ENCODE results near the gene AFAP1L1. TPM values are rescaled to one million over a fixed set of nuclear protein-coding genes. Genes with fewer than 3 reads are reported as not detected.

Gene AFAP1L1
- total and polyA plus RNA-seq, 9 of the 15 experiments (the other 6 are each of a cell fraction or from before 2014, with no cell fraction given), result 0.01 to 0.12 (median 0.03) TPM; not detected in 4

- peak; percentile 99 for TF ChIP-seq ZNF316 (IDR thresholded peaks at IDR 0.05)
- TF ChIP-seq GATAD2B (IDR thresholded peaks at IDR 0.05; ENCODE audit: borderline replicate concordance), result peak; percentile 71
- no peak for TF ChIP-seq IFI16 (CRISPR knock-in tag; IDR thresholded peaks at IDR 0.05)
- TF ChIP-seq MED1 (CRISPR knock-in tag; IDR thresholded peaks at IDR 0.05; ENCODE audit: borderline replicate concordance), result no peak
- TF ChIP-seq, protein P1, sequence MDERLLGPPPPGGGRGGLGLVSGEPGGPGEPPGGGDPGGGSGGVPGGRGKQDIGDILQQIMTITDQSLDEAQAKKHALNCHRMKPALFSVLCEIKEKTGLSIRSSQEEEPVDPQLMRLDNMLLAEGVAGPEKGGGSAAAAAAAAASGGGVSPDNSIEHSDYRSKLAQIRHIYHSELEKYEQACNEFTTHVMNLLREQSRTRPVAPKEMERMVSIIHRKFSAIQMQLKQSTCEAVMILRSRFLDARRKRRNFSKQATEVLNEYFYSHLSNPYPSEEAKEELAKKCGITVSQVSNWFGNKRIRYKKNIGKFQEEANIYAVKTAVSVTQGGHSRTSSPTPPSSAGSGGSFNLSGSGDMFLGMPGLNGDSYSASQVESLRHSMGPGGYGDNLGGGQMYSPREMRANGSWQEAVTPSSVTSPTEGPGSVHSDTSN (CRISPR knock-in tag; IDR thresholded peaks at IDR 0.05; ENCODE audit: low read depth), result no peak
- TF ChIP-seq, protein P1 (tag; conservative IDR thresholded peaks at IDR 0.05; ENCODE audit: low read depth), result peak; percentile 78
- TF ChIP-seq SMARCE1 (IDR thresholded peaks at IDR 0.05), result peak; percentile 86
- peak; percentile 71; the same call in 1 of the 2 replicates for TF ChIP-seq POLR2AphosphoS5 (IDR thresholded peaks at IDR 0.05; ENCODE audit: control insufficient read depth, insufficient read depth, low read depth, low read length)
- TF ChIP-seq HDAC6 (IDR thresholded peaks at IDR 0.05; ENCODE audit: low read depth, low read length), result no peak
- peak; percentile 37; the same call in 1 of the 2 replicates for TF ChIP-seq PHF8 (IDR thresholded peaks at IDR 0.05; ENCODE audit: borderline replicate concordance, low read length)
- TF ChIP-seq ELK1 (CRISPR knock-in tag; IDR thresholded peaks at IDR 0.05), result no peak
- TF ChIP-seq STAT5B (CRISPR knock-in tag; IDR thresholded peaks at IDR 0.05), result no peak
- TF ChIP-seq TRIM24 (IDR thresholded peaks at IDR 0.05), result peak; percentile 71 to 75
- TF ChIP-seq ZNF23 (CRISPR knock-in tag; IDR thresholded peaks at IDR 0.05), result no peak
- TF ChIP-seq MAFK (IDR thresholded peaks at IDR 0.05; ENCODE audit: low read length), result peak; percentile 92
- peak; percentile 74 for TF ChIP-seq FOSL1 (tag; conservative IDR thresholded peaks at IDR 0.05)
- TF ChIP-seq ZNF778 (CRISPR knock-in tag; IDR thresholded peaks at IDR 0.05), result no peak
- TF ChIP-seq POLR2A (conservative IDR thresholded peaks at IDR 0.05), result peak; percentile 55
- TF ChIP-seq, protein P2, sequence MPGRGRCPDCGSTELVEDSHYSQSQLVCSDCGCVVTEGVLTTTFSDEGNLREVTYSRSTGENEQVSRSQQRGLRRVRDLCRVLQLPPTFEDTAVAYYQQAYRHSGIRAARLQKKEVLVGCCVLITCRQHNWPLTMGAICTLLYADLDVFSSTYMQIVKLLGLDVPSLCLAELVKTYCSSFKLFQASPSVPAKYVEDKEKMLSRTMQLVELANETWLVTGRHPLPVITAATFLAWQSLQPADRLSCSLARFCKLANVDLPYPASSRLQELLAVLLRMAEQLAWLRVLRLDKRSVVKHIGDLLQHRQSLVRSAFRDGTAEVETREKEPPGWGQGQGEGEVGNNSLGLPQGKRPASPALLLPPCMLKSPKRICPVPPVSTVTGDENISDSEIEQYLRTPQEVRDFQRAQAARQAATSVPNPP (IDR thresholded peaks at IDR 0.05; ENCODE audit: borderline replicate concordance, insufficient read depth, insufficient read length), result no peak
- no peak for TF ChIP-seq EZH2 (IDR thresholded peaks at IDR 0.05; ENCODE audit: borderline replicate concordance, low read depth, low read length)
- TF ChIP-seq HDAC2 (IDR thresholded peaks at IDR 0.05), result peak; percentile 90
- peak; percentile 89 for TF ChIP-seq CBFA2T3 (IDR thresholded peaks at IDR 0.05)
- TF ChIP-seq ZNF766 (CRISPR knock-in tag; conservative IDR thresholded peaks at IDR 0.05), result peak; percentile 79
- no peak for TF ChIP-seq NR2C2 (CRISPR knock-in tag; IDR thresholded peaks at IDR 0.05)
- TF ChIP-seq NR2C2 (tag; IDR thresholded peaks at IDR 0.05), result peak; percentile 61; the same call in 1 of the 2 replicates
- no peak for TF ChIP-seq FUS (optimal IDR thresholded peaks at IDR 0.05; ENCODE audit: low read depth, low read length)
- peak; percentile 81 for TF ChIP-seq ZEB2 (IDR thresholded peaks at IDR 0.05)
These were observed 49.2 kb downstream of the AFAP1L1 start (continued) for GRCh38 chr5:149320791-149321330.

Data from K562 (cell line).